GM23248 (cell line): ENCODE data around the gene STIM1.

Experiments used
- EZH2 ChIP-seq: fragments of 200-600 bp; sonication (generic); IDR thresholded peaks from 2 replicates; pipeline ENCODE4 v1.6.1; 2018; ENCODE audit warnings: antibody characterized with exemption, mild to moderate bottlenecking; ENCODE audit not compliant: insufficient read depth, poor library complexity, severe bottlenecking
- EZH2phosphoT487 ChIP-seq: fragments of 200-600 bp; sonication (generic); IDR thresholded peaks from 2 replicates; pipeline ENCODE4 v1.6.1; 2018; ENCODE audit warnings: antibody characterized with exemption, moderate library complexity, mild to moderate bottlenecking, low read depth; ENCODE audit not compliant: insufficient read depth

GRCh38 chr11:4115128-4115527 is 259.7 kb downstream of the STIM1 start:
- TF ChIP-seq EZH2phosphoT487 (no peak), EZH2 (no peak)
